SJSA1 (cell line): ENCODE data around the gene DCN. TPM values are rescaled to one million over a fixed set of nuclear protein-coding genes. Genes with fewer than 3 reads are reported as not detected.
A peak's percentile ranks its signal among the peaks of the same experiment; 100 is the strongest.

Experiments used
- DNase-seq, 2 experiments: peaks; one replicate each; pipeline ENCODE4 v3.0.0-alpha.2; 2015 to 2020; ENCODE audit warnings: low spot score in 2 of 2, low read depth in 1 of 2
- H3K27ac ChIP-seq: fragments of 250-450 bp; sonication (Bioruptor Pico); 2 replicates; pipeline ENCODE4 v1.5.1; 2020; ENCODE audit warnings: mild to moderate bottlenecking, moderate library complexity
- H3K27me3 ChIP-seq: fragments of 250-450 bp; sonication (Bioruptor Pico); replicated peaks from 2 replicates; pipeline ENCODE4 v1.5.1; 2020; ENCODE audit warnings: mild to moderate bottlenecking, moderate library complexity
- H3K36me3 ChIP-seq: fragments of 250-450 bp; sonication (Bioruptor Pico); 2 replicates; pipeline ENCODE4 v1.5.1; 2020; ENCODE audit warnings: mild to moderate bottlenecking
- H3K4me1 ChIP-seq: fragments of 250-450 bp; sonication (Bioruptor Pico); replicated peaks from 2 replicates; pipeline ENCODE4 v1.6.1; 2021; ENCODE audit warnings: mild to moderate bottlenecking
- H3K4me3 ChIP-seq: fragments of 250-450 bp; sonication (Bioruptor Pico); 2 replicates; pipeline ENCODE4 v1.5.1; 2020; ENCODE audit warnings: mild to moderate bottlenecking
- H3K9me3 ChIP-seq: fragments of 250-450 bp; sonication (Bioruptor Pico); replicated peaks from 2 replicates; pipeline ENCODE4 v1.5.1; 2020; ENCODE audit warnings: mild to moderate bottlenecking
- total RNA-seq: library from RNA; depleted of rRNA; stranded (reverse); fragments of >200 nt; shearing (Covaris generic); gene quantifications from 2 replicates; pipeline ENCODE4 v1.2.3, GENCODE V29; 2014; rRNA removed

The DCN gene
- total RNA-seq, 1 experiment from 2014 or later = 71.4 TPM

GRCh38 chr12:91099341-91099740 is 83.3 kb downstream of the DCN start:
- no peaks in the 10 kb centered on the region for H3K9me3 ChIP-seq
- peaks cover 45% of the 10 kb centered on the region for H3K4me1 ChIP-seq
- no peak overlapping the region for H3K4me3 ChIP-seq
- H3K27ac ChIP-seq = peak overlapping the region; percentile 78
- H3K36me3 ChIP-seq = peaks cover 34% of the 10 kb centered on the region
- no peaks in the 10 kb centered on the region for H3K27me3 ChIP-seq
- DNase-seq = no peak

GRCh38 chr12:91098941-91099340 is 83.7 kb downstream of the DCN start:
- peaks cover 30% of the 10 kb centered on the region for H3K36me3 ChIP-seq
- peak overlapping the region; percentile 78 for H3K27ac ChIP-seq
- DNase-seq = peak; percentile 100
- no peak overlapping the region for H3K4me3 ChIP-seq
- no peaks in the 10 kb centered on the region for H3K27me3 ChIP-seq
- H3K4me1 ChIP-seq = peaks cover 48% of the 10 kb centered on the region
- no peaks in the 10 kb centered on the region for H3K9me3 ChIP-seq

DNA sequence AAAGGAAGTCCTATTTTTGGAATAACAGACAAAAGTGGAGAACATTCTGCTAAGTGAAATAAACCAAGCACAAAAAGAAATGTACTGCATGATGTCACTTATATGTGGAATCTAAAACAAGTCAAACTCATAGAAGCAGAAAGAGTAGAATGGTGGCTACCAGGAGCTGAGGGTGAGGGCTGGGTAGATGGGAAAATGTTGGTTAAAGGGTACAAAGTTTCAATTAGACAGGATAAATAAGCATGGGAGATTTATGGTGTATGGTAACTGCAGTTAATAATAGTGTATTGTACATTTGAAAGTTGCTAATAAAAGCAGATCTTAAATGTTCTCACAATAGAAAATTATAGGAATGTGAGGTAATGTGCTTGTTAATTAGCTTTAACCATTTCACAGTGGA is 84.2 kb downstream of the DCN start:
- H3K4me3 ChIP-seq = no peak overlapping the region
- H3K27ac ChIP-seq = peak overlapping the region; percentile 78
- peak in 1 of 2 experiments; percentile 66 for DNase-seq
- H3K9me3 ChIP-seq = no peaks in the 10 kb centered on the region
- peaks cover 25% of the 10 kb centered on the region for H3K36me3 ChIP-seq
- no peaks in the 10 kb centered on the region for H3K27me3 ChIP-seq
- H3K4me1 ChIP-seq = peaks cover 52% of the 10 kb centered on the region

DNA sequence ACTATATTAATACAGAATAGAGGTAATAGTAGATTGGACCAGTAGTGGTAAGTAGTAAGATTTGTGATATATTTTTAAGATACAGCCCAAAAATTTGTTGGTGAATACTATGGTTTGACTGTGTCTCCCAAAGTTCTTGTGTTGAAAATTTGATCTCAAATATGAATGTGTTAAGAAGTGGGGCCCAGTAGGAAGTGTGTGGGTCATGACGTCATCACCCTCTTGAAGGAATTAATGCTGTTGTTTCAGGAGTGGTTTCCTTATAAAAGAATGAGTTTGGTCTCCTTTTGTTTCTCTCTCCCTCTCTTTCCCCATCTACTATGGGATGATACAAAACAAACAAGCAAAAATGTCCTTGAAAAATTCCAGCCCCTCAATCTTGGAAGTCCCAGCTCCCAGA is 87.7 kb downstream of the DCN start:
- Histone ChIP-seq H3K36me3 (no peaks in the 10 kb centered on the region), H3K27me3 (no peaks in the 10 kb centered on the region)

DNA sequence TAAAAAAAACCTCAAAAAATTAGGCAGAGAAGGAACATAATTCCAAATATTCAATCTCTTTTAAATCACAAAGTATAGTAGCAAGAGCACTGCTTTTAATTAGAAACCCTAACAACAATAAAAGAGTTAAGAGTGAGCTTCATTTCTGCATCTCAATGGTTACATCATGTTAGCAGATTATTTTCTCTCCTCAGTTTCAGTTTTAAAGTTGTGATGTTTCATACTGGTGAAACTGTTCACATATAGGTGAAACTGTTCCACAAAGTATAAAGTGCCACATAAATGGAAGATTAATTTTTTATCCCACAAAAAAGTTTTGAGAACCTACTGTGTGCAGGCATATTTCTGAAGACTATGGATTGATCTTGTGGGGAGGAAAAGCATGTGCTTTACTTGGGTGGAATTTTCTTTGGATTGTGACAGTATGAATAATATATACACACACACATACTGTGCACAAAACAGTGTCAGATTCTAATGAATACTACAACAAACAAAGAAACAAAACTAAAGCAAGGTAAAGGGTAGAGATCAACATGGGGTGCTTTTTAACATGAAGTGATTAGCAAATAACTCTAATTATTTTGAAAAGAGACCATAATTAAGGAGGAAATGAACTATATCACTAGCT is 88.5 kb downstream of the DCN start:
- no peak overlapping the region for H3K4me3 ChIP-seq
- H3K27me3 ChIP-seq = no peaks in the 10 kb centered on the region
- H3K27ac ChIP-seq = peak overlapping the region; percentile 4
- H3K36me3 ChIP-seq = no peaks in the 10 kb centered on the region
- H3K4me1 ChIP-seq = peaks cover 33% of the 10 kb centered on the region
- DNase-seq = peak in 1 of 2 experiments; percentile 98
- H3K9me3 ChIP-seq = peaks cover 24% of the 10 kb centered on the region

More for the DNA sequence above, 87.7 kb downstream of the DCN start:
- peak; percentile 73 to 91 for DNase-seq
- H3K4me1 ChIP-seq = peaks cover 41% of the 10 kb centered on the region
- H3K9me3 ChIP-seq = peaks cover 15% of the 10 kb centered on the region
- no peak overlapping the region for H3K4me3 ChIP-seq
- H3K27ac ChIP-seq = peak overlapping the region; percentile 4

DNA sequence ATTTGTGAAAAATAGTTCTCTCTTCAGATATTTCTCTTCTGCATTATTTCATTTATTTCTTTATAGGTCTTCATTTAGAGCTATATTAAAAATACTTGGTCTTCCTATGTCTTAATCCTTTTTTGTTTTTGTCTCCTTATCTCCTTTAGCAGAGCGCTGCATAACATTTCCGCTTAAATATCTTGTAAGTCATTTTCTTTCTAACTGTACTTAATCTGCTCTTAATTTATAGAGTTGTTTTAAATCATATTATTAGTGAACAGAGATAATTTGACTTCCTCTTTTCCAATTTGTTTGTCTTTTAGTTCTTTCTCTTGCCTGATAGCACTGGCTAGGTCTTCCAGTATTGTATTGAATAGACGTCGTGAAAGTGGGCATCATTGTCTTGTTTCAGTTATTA is 89.3 kb downstream of the DCN start:
- no peaks in the 10 kb centered on the region for H3K27me3 ChIP-seq
- H3K27ac ChIP-seq = no peak overlapping the region
- H3K4me1 ChIP-seq = peaks cover 26% of the 10 kb centered on the region
- no peak overlapping the region for H3K4me3 ChIP-seq
- H3K36me3 ChIP-seq = no peaks in the 10 kb centered on the region
- H3K9me3 ChIP-seq = peaks cover 29% of the 10 kb centered on the region
- DNase-seq = no peak

- Histone ChIP-seq H3K4me3 (no peak overlapping the region), H3K27me3 (no peaks in the 10 kb centered on the region), H3K36me3 (no peaks in the 10 kb centered on the region), H3K9me3 (peaks cover 36% of the 10 kb centered on the region), H3K4me1 (peaks cover 18% of the 10 kb centered on the region), H3K27ac (no peak overlapping the region)
- peak; percentile 66 to 86 for DNase-seq
Measured at GRCh38 chr12:91091916-91092715, 90.5 kb downstream of the DCN start.

Other genes starting within 250 kb of the DCN start
- gene CCER1, start 227.6 kb downstream of the DCN start, total RNA-seq = not detected in 2 replicates
- gene EPYC, start 177.8 kb downstream of the DCN start, total RNA-seq = 0.05 TPM in 1 of 2 replicates, not detected in the other
- gene KERA, start 124.8 kb downstream of the DCN start, total RNA-seq = 41.1 and 72.5 TPM in 2 replicates
- 505 and 812 TPM in 2 replicates for gene LUM, start 71.3 kb downstream of the DCN start, total RNA-seq